ENCODE measurements around the gene RASSF5.

Gene RASSF5

GRCh38 chr1:206512851-206513180, 5.5 kb downstream of the RASSF5 start:
- H3K27ac ChIP-seq (ENCODE audit: insufficient read depth, low read length, poor library complexity, severe bottlenecking): no peak overlapping the region

GRCh38 chr1:206513312-206514111, 6.2 kb downstream of the RASSF5 start:
- H3K4me3 ChIP-seq (ENCODE audit: insufficient read depth, low read depth, low read length, poor library complexity, severe bottlenecking): no peak overlapping the region
- H3K36me3 ChIP-seq (ENCODE audit: control insufficient read depth, insufficient read depth, low read length): no peaks in the 10 kb centered on the region
- peaks cover 2% of the 10 kb centered on the region for H3K4me1 ChIP-seq (ENCODE audit: control insufficient read depth, insufficient read depth, low read length, poor library complexity, severe bottlenecking)
- no peak overlapping the region for H3K27ac ChIP-seq (ENCODE audit: insufficient read depth, low read length, poor library complexity, severe bottlenecking)
- DNase-seq: no peak
- H3K9me3 ChIP-seq (ENCODE audit: control insufficient read depth, low read length): no peaks in the 10 kb centered on the region
- peaks cover 2% of the 10 kb centered on the region for H3K27me3 ChIP-seq (replicated peaks; ENCODE audit: control insufficient read depth, insufficient read depth, low read length, poor library complexity, severe bottlenecking)

More at GRCh38 chr1:206512851-206513180, 5.5 kb downstream of the RASSF5 start:
- Histone ChIP-seq H3K36me3 (ENCODE audit: control insufficient read depth, insufficient read depth, low read length) (no peaks in the 10 kb centered on the region), H3K4me1 (ENCODE audit: control insufficient read depth, insufficient read depth, low read length, poor library complexity, severe bottlenecking) (peaks cover 8% of the 10 kb centered on the region), H3K9me3 (ENCODE audit: control insufficient read depth, low read length) (no peaks in the 10 kb centered on the region), H3K4me3 (ENCODE audit: insufficient read depth, low read depth, low read length, poor library complexity, severe bottlenecking) (no peak overlapping the region), H3K27me3 (replicated peaks; ENCODE audit: control insufficient read depth, insufficient read depth, low read length, poor library complexity, severe bottlenecking) (peaks cover 7% of the 10 kb centered on the region)
- no peak for DNase-seq

GRCh38 chr1:206514813-206515387, 7.6 kb downstream of the RASSF5 start:
- H3K27me3 ChIP-seq (replicated peaks; ENCODE audit: control insufficient read depth, insufficient read depth, low read length, poor library complexity, severe bottlenecking): no peaks in the 10 kb centered on the region
- H3K27ac ChIP-seq (ENCODE audit: insufficient read depth, low read length, poor library complexity, severe bottlenecking): no peak overlapping the region
- DNase-seq: no peak
- H3K9me3 ChIP-seq (ENCODE audit: control insufficient read depth, low read length): no peaks in the 10 kb centered on the region
- no peak overlapping the region for H3K4me3 ChIP-seq (ENCODE audit: insufficient read depth, low read depth, low read length, poor library complexity, severe bottlenecking)
- no peaks in the 10 kb centered on the region for H3K36me3 ChIP-seq (ENCODE audit: control insufficient read depth, insufficient read depth, low read length)
- H3K4me1 ChIP-seq (ENCODE audit: control insufficient read depth, insufficient read depth, low read length, poor library complexity, severe bottlenecking): no peaks in the 10 kb centered on the region

GRCh38 chr1:206516728-206516990, 9.3 kb downstream of the RASSF5 start:
- Histone ChIP-seq H3K4me3 (ENCODE audit: insufficient read depth, low read depth, low read length, poor library complexity, severe bottlenecking) (no peak overlapping the region), H3K27me3 (replicated peaks; ENCODE audit: control insufficient read depth, insufficient read depth, low read length, poor library complexity, severe bottlenecking) (no peaks in the 10 kb centered on the region), H3K9me3 (ENCODE audit: control insufficient read depth, low read length) (no peaks in the 10 kb centered on the region), H3K27ac (ENCODE audit: insufficient read depth, low read length, poor library complexity, severe bottlenecking) (no peak overlapping the region), H3K36me3 (ENCODE audit: control insufficient read depth, insufficient read depth, low read length) (no peaks in the 10 kb centered on the region), H3K4me1 (ENCODE audit: control insufficient read depth, insufficient read depth, low read length, poor library complexity, severe bottlenecking) (no peaks in the 10 kb centered on the region)
- DNase-seq: no peak

GRCh38 chr1:206517784-206518183, 10.5 kb downstream of the RASSF5 start:
- Histone ChIP-seq H3K27ac (ENCODE audit: insufficient read depth, low read length, poor library complexity, severe bottlenecking) (no peak overlapping the region), H3K9me3 (ENCODE audit: control insufficient read depth, low read length) (no peaks in the 10 kb centered on the region)
- no peak for DNase-seq

GRCh38 chr1:206518206-206518605, 10.9 kb downstream of the RASSF5 start:
- H3K4me3 ChIP-seq (ENCODE audit: insufficient read depth, low read depth, low read length, poor library complexity, severe bottlenecking): no peak overlapping the region
- H3K4me1 ChIP-seq (ENCODE audit: control insufficient read depth, insufficient read depth, low read length, poor library complexity, severe bottlenecking): no peaks in the 10 kb centered on the region
- no peaks in the 10 kb centered on the region for H3K36me3 ChIP-seq (ENCODE audit: control insufficient read depth, insufficient read depth, low read length)
- no peak for DNase-seq
- no peak overlapping the region for H3K27ac ChIP-seq (ENCODE audit: insufficient read depth, low read length, poor library complexity, severe bottlenecking)
- no peaks in the 10 kb centered on the region for H3K27me3 ChIP-seq (replicated peaks; ENCODE audit: control insufficient read depth, insufficient read depth, low read length, poor library complexity, severe bottlenecking)
- H3K9me3 ChIP-seq (ENCODE audit: control insufficient read depth, low read length): no peaks in the 10 kb centered on the region

More at GRCh38 chr1:206517784-206518183, 10.5 kb downstream of the RASSF5 start:
- H3K4me1 ChIP-seq (ENCODE audit: control insufficient read depth, insufficient read depth, low read length, poor library complexity, severe bottlenecking): no peaks in the 10 kb centered on the region
- H3K36me3 ChIP-seq (ENCODE audit: control insufficient read depth, insufficient read depth, low read length): no peaks in the 10 kb centered on the region
- H3K27me3 ChIP-seq (replicated peaks; ENCODE audit: control insufficient read depth, insufficient read depth, low read length, poor library complexity, severe bottlenecking): no peaks in the 10 kb centered on the region
- H3K4me3 ChIP-seq (ENCODE audit: insufficient read depth, low read depth, low read length, poor library complexity, severe bottlenecking): no peak overlapping the region

GRCh38 chr1:206518743-206519142, 11.4 kb downstream of the RASSF5 start:
- H3K27ac ChIP-seq (ENCODE audit: insufficient read depth, low read length, poor library complexity, severe bottlenecking): no peak overlapping the region
- no peaks in the 10 kb centered on the region for H3K9me3 ChIP-seq (ENCODE audit: control insufficient read depth, low read length)
- H3K4me3 ChIP-seq (ENCODE audit: insufficient read depth, low read depth, low read length, poor library complexity, severe bottlenecking): no peak overlapping the region
- no peaks in the 10 kb centered on the region for H3K27me3 ChIP-seq (replicated peaks; ENCODE audit: control insufficient read depth, insufficient read depth, low read length, poor library complexity, severe bottlenecking)
- H3K4me1 ChIP-seq (ENCODE audit: control insufficient read depth, insufficient read depth, low read length, poor library complexity, severe bottlenecking): no peaks in the 10 kb centered on the region
- DNase-seq: no peak
- H3K36me3 ChIP-seq (ENCODE audit: control insufficient read depth, insufficient read depth, low read length): no peaks in the 10 kb centered on the region

GRCh38 chr1:206521127-206521526, 13.8 kb downstream of the RASSF5 start:
- Histone ChIP-seq H3K4me3 (ENCODE audit: insufficient read depth, low read depth, low read length, poor library complexity, severe bottlenecking) (no peak overlapping the region), H3K4me1 (ENCODE audit: control insufficient read depth, insufficient read depth, low read length, poor library complexity, severe bottlenecking) (no peaks in the 10 kb centered on the region), H3K27me3 (replicated peaks; ENCODE audit: control insufficient read depth, insufficient read depth, low read length, poor library complexity, severe bottlenecking) (no peaks in the 10 kb centered on the region), H3K9me3 (ENCODE audit: control insufficient read depth, low read length) (no peaks in the 10 kb centered on the region), H3K27ac (ENCODE audit: insufficient read depth, low read length, poor library complexity, severe bottlenecking) (no peak overlapping the region), H3K36me3 (ENCODE audit: control insufficient read depth, insufficient read depth, low read length) (no peaks in the 10 kb centered on the region)
- DNase-seq: no peak

GRCh38 chr1:206521694-206522402, 14.5 kb downstream of the RASSF5 start:
- H3K27ac ChIP-seq (ENCODE audit: insufficient read depth, low read length, poor library complexity, severe bottlenecking): no peak overlapping the region
- H3K9me3 ChIP-seq (ENCODE audit: control insufficient read depth, low read length): no peaks in the 10 kb centered on the region
- no peaks in the 10 kb centered on the region for H3K36me3 ChIP-seq (ENCODE audit: control insufficient read depth, insufficient read depth, low read length)
- H3K4me3 ChIP-seq (ENCODE audit: insufficient read depth, low read depth, low read length, poor library complexity, severe bottlenecking): no peak overlapping the region
- no peaks in the 10 kb centered on the region for H3K4me1 ChIP-seq (ENCODE audit: control insufficient read depth, insufficient read depth, low read length, poor library complexity, severe bottlenecking)
- no peaks in the 10 kb centered on the region for H3K27me3 ChIP-seq (replicated peaks; ENCODE audit: control insufficient read depth, insufficient read depth, low read length, poor library complexity, severe bottlenecking)
- no peak for DNase-seq

- Histone ChIP-seq H3K27me3 (replicated peaks; ENCODE audit: control insufficient read depth, insufficient read depth, low read length, poor library complexity, severe bottlenecking) (no peaks in the 10 kb centered on the region), H3K4me1 (ENCODE audit: control insufficient read depth, insufficient read depth, low read length, poor library complexity, severe bottlenecking) (no peaks in the 10 kb centered on the region), H3K4me3 (ENCODE audit: insufficient read depth, low read depth, low read length, poor library complexity, severe bottlenecking) (no peak overlapping the region), H3K27ac (ENCODE audit: insufficient read depth, low read length, poor library complexity, severe bottlenecking) (no peak overlapping the region), H3K9me3 (ENCODE audit: control insufficient read depth, low read length) (no peaks in the 10 kb centered on the region), H3K36me3 (ENCODE audit: control insufficient read depth, insufficient read depth, low read length) (no peaks in the 10 kb centered on the region)
- DNase-seq: no peak
Observed at GRCh38 chr1:206524739-206525364, 17.5 kb downstream of the RASSF5 start.

All from effector memory CD4-positive, alpha-beta T cell (primary cell).